ENCODE data around the gene DMC1.

DMC1 gene

GRCh38 chr22:38566726-38567504 is 3.1 kb downstream of the DMC1 start:
- no peak for DNase-seq

GRCh38 chr22:38565441-38565840 is 4.5 kb downstream of the DMC1 start:
- no peak for DNase-seq

- DNase-seq = no peak
Observed at GRCh38 chr22:38564669-38565068, 5.3 kb downstream of the DMC1 start.

- no peak for DNase-seq
Observed at GRCh38 chr22:38554281-38554680, 15.7 kb downstream of the DMC1 start.

GRCh38 chr22:38549101-38549894 is 20.7 kb downstream of the DMC1 start:
- DNase-seq = no peak

- no peak for DNase-seq
Observed at GRCh38 chr22:38540701-38541100, 29.3 kb downstream of the DMC1 start.

- no peak for DNase-seq
Observed at GRCh38 chr22:38531251-38531938, 38.6 kb downstream of the DMC1 start.

- DNase-seq = no peak
Observed at GRCh38 chr22:38524429-38524828, 45.6 kb downstream of the DMC1 start.

- DNase-seq = no peak
Observed at GRCh38 chr22:38523479-38523878, 46.5 kb downstream of the DMC1 start.

- DNase-seq = no peak
Observed at GRCh38 chr22:38523029-38523428, 47.0 kb downstream of the DMC1 start.

GRCh38 chr22:38519453-38520250 is 50.3 kb downstream of the DMC1 start:
- DNase-seq = no peak

GRCh38 chr22:38518620-38519019 is 51.4 kb downstream of the DMC1 start:
- DNase-seq = no peak

- DNase-seq = no peak
Observed at GRCh38 chr22:38513063-38513462, 56.9 kb downstream of the DMC1 start.

- no peak for DNase-seq
Observed at GRCh38 chr22:38510416-38510970, 59.5 kb downstream of the DMC1 start.

GRCh38 chr22:38506118-38506962 is 63.6 kb downstream of the DMC1 start, which contains the start of gene DDX17:
Gene DDX17, minus strand, starts transcription at chr22:38506311.
- peak; percentile 89 for DNase-seq

- peak; percentile 58 for DNase-seq
Observed at GRCh38 chr22:38505541-38506117, 64.4 kb downstream of the DMC1 start.

GRCh38 chr22:38504731-38505540 is 65.0 kb downstream of the DMC1 start:
- DNase-seq = no peak

- no peak for DNase-seq
Observed at GRCh38 chr22:38503021-38503420, 67.0 kb downstream of the DMC1 start.

GRCh38 chr22:38501797-38502672 is 67.9 kb downstream of the DMC1 start:
- no peak for DNase-seq

Data from T1000 (cell line).